GM12878 (cell line): ENCODE data around the gene ATXN1. TPM values are rescaled to one million over a fixed set of nuclear protein-coding genes. Genes with fewer than 3 reads are reported as not detected.

Source experiments
- ATAC-seq: fragments of 200-7000 bp; cut with Tn5 transposase; 3 replicates; pipeline ENCODE4 v1.9.1; 2020; ENCODE audit warnings: mild to moderate bottlenecking, moderate library complexity
- BruUV-seq: library from RNA; stranded (reverse); fragments of 400-500 nt; replicated peaks from 2 replicates; lab custom pipeline; 2021; lab: Mats Ljungman, UMichigan
- CTCF ChIA-PET: fragments of 300-600 bp; sonication (Branson Sonifier 250); formaldehyde crosslinking; extraction: SDS; loops from one replicate; lab custom pipeline; 2021; ENCODE audit warnings: inconsistent platforms; lab: Yijun Ruan, JAX
- POLR2A ChIA-PET: fragments of 350-600 bp; formaldehyde crosslinking; extraction: SDS; loops from one replicate; lab custom pipeline; 2021; ENCODE audit warnings: inconsistent platforms; lab: Charles Lee
- RAD21 ChIA-PET: fragments of 300-600 bp; sonication (Branson Sonifier 250); formaldehyde crosslinking; loops from one replicate; lab custom pipeline; 2023; ENCODE audit warnings: antibody characterized with exemption; ENCODE audit not compliant: unreplicated experiment; lab: Charles Lee
- SMC1A ChIA-PET: fragments of 300-600 bp; sonication (Branson Sonifier 250); formaldehyde crosslinking; loops from one replicate; lab custom pipeline; 2023; ENCODE audit not compliant: unreplicated experiment, uncharacterized antibody; lab: Charles Lee
- DNase-seq: peaks from one replicate; pipeline ENCODE4 v3.0.0-alpha.2; 2011; ENCODE audit warnings: low read depth, low spot score
- FAIRE-seq: peaks from 3 replicates; lab custom pipeline; 2011; peaks lifted over from hg19 to GRCh38; lab: Jason Lieb, UNC
- H2AFZ ChIP-seq: 2 replicates; pipeline ENCODE4 v1.6.0; 2011; ENCODE audit warnings: low read depth, low read length, control low read depth; ENCODE audit not compliant: control insufficient read depth
- H3K27ac ChIP-seq: 2 replicates; pipeline ENCODE4 v1.5.1; 2011; ENCODE audit warnings: control low read depth; ENCODE audit not compliant: control insufficient read depth, insufficient read depth
- H3K27me3 ChIP-seq, 2 experiments: replicated peaks in 1 of 2; 2 replicates each; pipeline versions ENCODE4 v1.6.0 to v1.6.1; 2011; ENCODE audit warnings: low read length in 1 of 2; ENCODE audit not compliant: control insufficient read depth in 2 of 2, insufficient read depth in 2 of 2
- H3K36me3 ChIP-seq, 2 experiments: 2 replicates each; pipeline ENCODE4 v1.5.1; 2011; ENCODE audit warnings: low read length in 1 of 2; ENCODE audit not compliant: control insufficient read depth in 2 of 2, insufficient read depth in 2 of 2
- H3K4me1 ChIP-seq: 2 replicates; pipeline ENCODE4 v1.6.1; 2011; ENCODE audit warnings: mild to moderate bottlenecking, low read length, moderate library complexity, mixed read lengths; ENCODE audit not compliant: control insufficient read depth, insufficient read depth
- H3K4me2 ChIP-seq: 2 replicates; pipeline ENCODE4 v1.6.0; 2011; ENCODE audit warnings: control low read depth; ENCODE audit not compliant: control insufficient read depth, insufficient read depth
- H3K4me3 ChIP-seq: fragments of 200-600 bp; sonication (generic); 2 replicates; pipeline ENCODE4 v1.5.1; 2016
- H3K79me2 ChIP-seq: 2 replicates; pipeline ENCODE4 v1.6.0; 2011; ENCODE audit warnings: low read length; ENCODE audit not compliant: control insufficient read depth, insufficient read depth
- H3K9ac ChIP-seq: 2 replicates; pipeline ENCODE4 v1.8.0; 2011; ENCODE audit warnings: low read length, control low read depth, mixed read lengths; ENCODE audit not compliant: control insufficient read depth, insufficient read depth
- H3K9me3 ChIP-seq: replicated peaks from 3 replicates; pipeline ENCODE4 v1.5.1; 2011; ENCODE audit warnings: mild to moderate bottlenecking, low read length; ENCODE audit not compliant: control insufficient read depth, insufficient read depth
- H4K20me1 ChIP-seq: 2 replicates; pipeline ENCODE4 v1.6.0; 2011; ENCODE audit not compliant: control insufficient read depth, insufficient read depth
- E2F4 ChIP-seq: IDR thresholded peaks from 2 replicates; pipeline ENCODE4 v1.6.1; 2012; ENCODE audit warnings: low read depth, low read length, improper control_type of control experiment
- HDGF ChIP-seq: fragments of 450-650 bp; IDR thresholded peaks from 2 replicates; pipeline ENCODE4 v1.6.1; 2016; ENCODE audit warnings: antibody characterized with exemption
- IRF3 ChIP-seq: fragments of 450-650 bp; IDR thresholded peaks from 2 replicates; pipeline ENCODE4 v1.6.1; 2014; ENCODE audit warnings: mild to moderate bottlenecking
- NFYA ChIP-seq: IDR thresholded peaks from 2 replicates; pipeline ENCODE4 v1.6.1; 2011; ENCODE audit warnings: low read depth, mild to moderate bottlenecking, low read length, improper control_type of control experiment, borderline replicate concordance
- TAF1 ChIP-seq: IDR thresholded peaks from 2 replicates; pipeline ENCODE4 v1.6.1; 2011; ENCODE audit warnings: mild to moderate bottlenecking, low read depth, low read length, borderline replicate concordance
- WGBS: methylation state at CpG from one replicate; pipeline ENCODE4 v1.1.6; 2016; ENCODE audit warnings: low lambda C conversion rate; ENCODE audit not compliant: insufficient replicate concordance, insufficient coverage; ENCODE audit errors: missing lambda C conversion rate; 5-methylcytosine and 5-hydroxymethylcytosine counted together
- in situ Hi-C: fragments of 300-500 bp; cut with MboI; formaldehyde crosslinking; loops from 9 replicates; pipeline ENCODE4 v1.14.3; 2018; ENCODE audit warnings: mixed read lengths
- intact Hi-C: fragments of 100-400 bp; cut with micrococcal nuclease; formaldehyde crosslinking; loops from one replicate; pipeline ENCODE4 v1.14.2; 2022; ENCODE audit not compliant: unreplicated experiment
- polyA plus RNA-seq, 11 experiments: library from polyadenylated mRNA; depleted of rRNA in 4 of 11; unstranded in 6 of 11; stranded (reverse) in 5 of 11; fragments of >200 nt; fragmentation: Nextera tagmentation in 4 of 11; fragmentation: Illumina TruSeq in 1 of 11; extraction: Ambion mirVana in 4 of 11; extraction: Trizol in 1 of 11; gene quantifications; 1 replicate in 1 of 11; 2 replicates in 10 of 11; pipeline versions ENCODE4 v1.2.1 to v1.2.3, GENCODE V29; 2011 to 2016; ENCODE audit warnings: inconsistent platforms in 2 of 11, missing spikeins in 2 of 11, low read depth in 1 of 11
- total RNA-seq, 4 experiments: library from RNA; depleted of rRNA in 3 of 4; stranded (reverse); fragments of >200 nt in 3 of 4; fragmentation: Illumina TruSeq in 1 of 4; extraction: Trizol in 1 of 4; gene quantifications; 2 replicates each; pipeline versions ENCODE4 v1.2.1 to v1.2.3, GENCODE V29; 2013 to 2021

The ATXN1 gene
- total and polyA plus RNA-seq, 10 of the 15 experiments (the other 5 are each of a cell fraction or from before 2014, with no cell fraction given): 12.2 to 51.2 (median 20.5) TPM

GRCh38 chr6:16729744-16730143, 31.5 kb downstream of the ATXN1 start:
- ATAC-seq: no peak
- TF ChIP-seq E2F4: no peak
- no peak for TF ChIP-seq NFYA
- TF ChIP-seq TAF1: no peak
- TF ChIP-seq IRF3: no peak
- TF ChIP-seq HDGF: no peak
- TF ChIP-seq, all 136 proteins: peak for 0
- no peaks in the 10 kb centered on the region for H4K20me1 ChIP-seq
- no peak overlapping the region for H2AFZ ChIP-seq
- H3K4me3 ChIP-seq: no peak overlapping the region
- peaks cover 17% of the 10 kb centered on the region for H3K4me1 ChIP-seq
- ChIA-PET POLR2A (interaction anchor here (0.5 to 1.1 kb wide), 2 partner anchors 9 to 29 kb away, joined by 3 to 4 read pairs; no protein-coding TSS in a partner anchor), RAD21 (interaction anchor here (1.4 to 4.3 kb wide), 2 partner anchors 8 to 33 kb away, joined by 4 to 35 read pairs; partner anchors contain the start of gene ATXN1), SMC1A (interaction anchor here (0.5 to 7.3 kb wide), 7 partner anchors 12 to 510 kb away, joined by 3 to 28 read pairs (median 4); no protein-coding TSS in a partner anchor), CTCF (interaction anchor here (1.4 to 4.8 kb wide), 2 partner anchors 33 to 94 kb away, joined by 4 to 40 read pairs; partner anchors contain the start of gene ATXN1)
- no peaks in the 10 kb centered on the region; a peak in 1 of 4 replicates for H3K36me3 ChIP-seq
- H3K79me2 ChIP-seq: no peaks in the 10 kb centered on the region
- intact Hi-C loops: loop anchor here (2.0 kb wide), 1 partner anchor 31 kb away; the partner anchor contains the start of gene ATXN1
- no peaks in the 10 kb centered on the region for H3K27me3 ChIP-seq
- FAIRE-seq: no peak
- no peak overlapping the region for H3K9ac ChIP-seq
- H3K9me3 ChIP-seq: no peaks in the 10 kb centered on the region
- no peak overlapping the region for H3K27ac ChIP-seq
- WGBS: 87% methylated on average over 8 of the region's 8 CpGs
- in situ Hi-C loops: no loop called here
- BruUV-seq: no TSS peak
- H3K4me2 ChIP-seq: no peak overlapping the region
- DNase-seq: no peak
